HepG2 (cell line): ENCODE results near the gene CR1L. TPM values are rescaled to one million over a fixed set of nuclear protein-coding genes. Genes with fewer than 3 reads are reported as not detected.

ENCODE experiments used
- AGO1 ChIP-seq: fragments of 200-400 bp; formaldehyde crosslinking; IDR thresholded peaks from 2 replicates; pipeline ENCODE4 v1.6.1; 2017; ENCODE audit warnings: mild to moderate bottlenecking, low read depth, low read length, moderate library complexity; ENCODE audit not compliant: poor library complexity, severe bottlenecking
- BCLAF1 ChIP-seq: fragments of 450-650 bp; IDR thresholded peaks from 2 replicates; pipeline ENCODE4 v1.6.1; 2017; ENCODE audit warnings: mild to moderate bottlenecking
- CEBPB ChIP-seq: IDR thresholded peaks from 2 replicates; pipeline ENCODE4 v1.6.1; 2011; ENCODE audit warnings: low read depth, low read length, improper control_type of control experiment, borderline replicate concordance
- FOXA1 ChIP-seq, 2 experiments: fragments of 450-650 bp in 1 of 2; sonication (generic) in 1 of 2; formaldehyde crosslinking in 1 of 2; IDR thresholded peaks; 2 replicates each; pipeline versions ENCODE4 v1.4.0 to v1.6.1; 2016 to 2020; ENCODE audit warnings: missing genetic modification reagents in 1 of 2
- FOXO1 ChIP-seq: sonication (generic); formaldehyde crosslinking; IDR thresholded peaks from 2 replicates; pipeline ENCODE4 v1.4.0; 2020; ENCODE audit warnings: missing genetic modification reagents
- FOXP1 ChIP-seq, 2 experiments: fragments of 450-650 bp in 1 of 2; IDR thresholded peaks; 2 replicates each; pipeline ENCODE4 v1.6.1; 2017 to 2018; ENCODE audit warnings: antibody characterized with exemption in 1 of 2
- LCORL ChIP-seq, 2 experiments: fragments of 450-650 bp in 1 of 2; sonication (generic) in 1 of 2; formaldehyde crosslinking in 1 of 2; IDR thresholded peaks; 2 replicates each; pipeline versions ENCODE4 v1.5.0 to v1.6.1; 2017 to 2020; ENCODE audit warnings: antibody characterized with exemption in 1 of 2, missing genetic modification reagents in 1 of 2
- MBD4 ChIP-seq: IDR thresholded peaks from 2 replicates; pipeline ENCODE4 v1.6.1; 2012; ENCODE audit warnings: low read length, inconsistent platforms, borderline replicate concordance
- MTA1 ChIP-seq: sonication (generic); formaldehyde crosslinking; IDR thresholded peaks from 2 replicates; pipeline ENCODE4 v1.4.0; 2020; ENCODE audit warnings: missing genetic modification reagents, mild to moderate bottlenecking, borderline replicate concordance
- PTBP1 ChIP-seq: fragments of 200-400 bp; formaldehyde crosslinking; IDR thresholded peaks from 2 replicates; pipeline ENCODE4 v1.6.1; 2018; ENCODE audit warnings: low read length, low read depth; ENCODE audit not compliant: poor library complexity, severe bottlenecking
- SAFB2 ChIP-seq: sonication (generic); formaldehyde crosslinking; IDR thresholded peaks from 2 replicates; pipeline ENCODE4 v1.5.1; 2020; ENCODE audit warnings: missing genetic modification reagents, low read depth, mild to moderate bottlenecking, borderline replicate concordance
- TFE3 ChIP-seq: IDR thresholded peaks from 2 replicates; pipeline ENCODE4 v1.6.1; 2016
- ZBTB1 ChIP-seq: sonication (generic); formaldehyde crosslinking; IDR thresholded peaks from 2 replicates; pipeline ENCODE4 v1.4.0; 2020; ENCODE audit warnings: missing genetic modification reagents, borderline replicate concordance
- ZBTB4 ChIP-seq: sonication (generic); formaldehyde crosslinking; IDR thresholded peaks from 2 replicates; pipeline ENCODE4 v1.4.0; 2020; ENCODE audit warnings: missing genetic modification reagents, mild to moderate bottlenecking, borderline replicate concordance
- ZC3H13 ChIP-seq: sonication (generic); formaldehyde crosslinking; IDR thresholded peaks from 2 replicates; pipeline ENCODE4 v1.8.1; 2023; ENCODE audit warnings: mild to moderate bottlenecking, missing genetic modification reagents, moderate library complexity
- ZNF224 ChIP-seq: sonication (generic); formaldehyde crosslinking; IDR thresholded peaks from 2 replicates; pipeline ENCODE4 v1.5.0; 2020; ENCODE audit warnings: mild to moderate bottlenecking, missing genetic modification reagents
- ZNF329 ChIP-seq: sonication (generic); formaldehyde crosslinking; IDR thresholded peaks from 2 replicates; pipeline ENCODE4 v1.9.0; 2021; ENCODE audit warnings: low read depth, mild to moderate bottlenecking, missing genetic modification reagents
- ZNF468 ChIP-seq: sonication (generic); formaldehyde crosslinking; IDR thresholded peaks from 2 replicates; pipeline ENCODE4 v1.8.0; 2022; ENCODE audit warnings: mild to moderate bottlenecking, moderate library complexity, missing genetic modification reagents
- ZNF619 ChIP-seq: sonication (generic); formaldehyde crosslinking; IDR thresholded peaks from 2 replicates; pipeline ENCODE4 v1.4.0; 2020; ENCODE audit warnings: mild to moderate bottlenecking, missing genetic modification reagents
- ZNF672 ChIP-seq: sonication (generic); formaldehyde crosslinking; IDR thresholded peaks from 2 replicates; pipeline ENCODE4 v1.8.1; 2022; ENCODE audit warnings: missing genetic modification reagents
- ZNF747 ChIP-seq: sonication (generic); formaldehyde crosslinking; IDR thresholded peaks from 2 replicates; pipeline ENCODE4 v1.8.1; 2023; ENCODE audit warnings: missing genetic modification reagents, mild to moderate bottlenecking, borderline replicate concordance
- ZSCAN22 ChIP-seq: sonication (generic); formaldehyde crosslinking; IDR thresholded peaks from 2 replicates; pipeline ENCODE4 v1.4.0; 2020; ENCODE audit warnings: mild to moderate bottlenecking, missing genetic modification reagents
- polyA plus RNA-seq, 8 experiments: library from polyadenylated mRNA; depleted of rRNA in 3 of 8; stranded (reverse) in 7 of 8; unstranded in 1 of 8; fragments of >200 nt; fragmentation: Illumina TruSeq in 4 of 8; extraction: Trizol in 4 of 8; gene quantifications; 2 replicates each; pipeline versions ENCODE4 v1.2.1 to v1.2.3, GENCODE V29; 2011 to 2016; ENCODE audit warnings: low read depth in 4 of 8, missing spikeins in 1 of 8, mixed read lengths in 1 of 8; ENCODE audit not compliant: insufficient read depth in 1 of 8
- total RNA-seq, 5 experiments: library from RNA; depleted of rRNA; stranded (reverse); fragments of >200 nt; fragmentation: Illumina TruSeq; extraction: Trizol; gene quantifications; 2 replicates each; pipeline ENCODE4 v1.2.3, GENCODE V29; 2016; ENCODE audit warnings: low read depth in 1 of 5

Gene CR1L
- total and polyA plus RNA-seq, 2 of the 13 experiments (the other 11 are each of a cell fraction or from before 2014, with no cell fraction given), result not detected

- no peak for TF ChIP-seq BCLAF1
- TF ChIP-seq ZNF329, result no peak
- TF ChIP-seq ZNF224, result no peak
- no peak for TF ChIP-seq ZNF619 (CRISPR knock-in tag)
- TF ChIP-seq TFE3 (CRISPR knock-in tag), result no peak
- TF ChIP-seq PTBP1, result no peak
- no peak for TF ChIP-seq FOXA1 (IDR thresholded peaks at IDR 0.05)
- no peak for TF ChIP-seq FOXA1 (CRISPR knock-in tag; IDR thresholded peaks at IDR 0.05)
- 0 out of 2 replicates have a peak, but pooled peaks have one; percentile 6 for TF ChIP-seq SAFB2 (CRISPR knock-in tag)
- 0 out of 2 replicates have a peak, but pooled peaks have one; percentile 17 for TF ChIP-seq ZBTB4 (CRISPR knock-in tag)
- no peak for TF ChIP-seq MTA1 (CRISPR knock-in tag)
- no peak for TF ChIP-seq FOXO1 (CRISPR knock-in tag)
- TF ChIP-seq ZC3H13 (CRISPR knock-in tag), result no peak
- no peak for TF ChIP-seq ZSCAN22 (CRISPR knock-in tag)
- no peak for TF ChIP-seq ZBTB1
- no peak for TF ChIP-seq CEBPB
- peak; percentile 62 for TF ChIP-seq AGO1
- no peak for TF ChIP-seq LCORL (IDR thresholded peaks at IDR 0.05)
- TF ChIP-seq LCORL (CRISPR knock-in tag; IDR thresholded peaks at IDR 0.05), result peak; percentile 33; the same call in 1 of the 2 replicates
- TF ChIP-seq ZNF468 (CRISPR knock-in tag), result no peak
- no peak for TF ChIP-seq FOXP1 (IDR thresholded peaks at IDR 0.05)
- TF ChIP-seq FOXP1 (CRISPR knock-in tag; IDR thresholded peaks at IDR 0.05), result peak; percentile 2; the same call in 1 of the 2 replicates
- no peak for TF ChIP-seq MBD4
- TF ChIP-seq ZNF672, result no peak
- 0 out of 2 replicates have a peak, but pooled peaks have one; percentile 59 for TF ChIP-seq ZNF747
These were observed 107.0 kb downstream of the CR1L start, which contains the start of gene CD46 (continued) for GRCh38 chr1:207751790-207752455.
